ENCODE measurements around the gene USP33. TPM values are rescaled to one million over a fixed set of nuclear protein-coding genes. Genes with fewer than 3 reads are reported as not detected.

USP33 gene
- total and polyA plus RNA-seq, 2 of the 13 experiments (the other 11 are each of a cell fraction or from before 2014, with no cell fraction given), result 32.0 to 49.1 TPM

GRCh38 chr1:77682460-77683159 lies 77.0 kb downstream of the USP33 start, which contains the start of gene ZZZ3 (continued):
- peak; percentile 45 for TF ChIP-seq RXRB (CRISPR knock-in tag; IDR thresholded peaks at IDR 0.05; ENCODE audit: borderline replicate concordance)
- TF ChIP-seq KLF12 (CRISPR knock-in tag; IDR thresholded peaks at IDR 0.05; ENCODE audit: borderline replicate concordance), result no peak
- peak; percentile 98 for TF ChIP-seq USF2 (IDR thresholded peaks at IDR 0.05; ENCODE audit: low read depth, low read length)
- TF ChIP-seq USF2 (CRISPR knock-in tag; IDR thresholded peaks at IDR 0.05; ENCODE audit: borderline replicate concordance), result peak; percentile 94; the same call in 1 of the 2 replicates
- no peak for TF ChIP-seq NR3C1 (CRISPR knock-in tag; IDR thresholded peaks at IDR 0.05)
- TF ChIP-seq TRIM22 (IDR thresholded peaks at IDR 0.05), result no peak
- no peak for TF ChIP-seq FOXP1 (IDR thresholded peaks at IDR 0.05)
- TF ChIP-seq FOXP1 (CRISPR knock-in tag; IDR thresholded peaks at IDR 0.05), result no peak
- TF ChIP-seq MEIS2 (CRISPR knock-in tag; IDR thresholded peaks at IDR 0.05), result 0 out of 2 replicates have a peak, but pooled peaks have one; percentile 20
- TF ChIP-seq ZBTB43 (CRISPR knock-in tag; conservative IDR thresholded peaks at IDR 0.05), result peak; percentile 53
- peak; percentile 93 for TF ChIP-seq MLX (CRISPR knock-in tag; IDR thresholded peaks at IDR 0.05)
- TF ChIP-seq ZNF567 (CRISPR knock-in tag; IDR thresholded peaks at IDR 0.05; ENCODE audit: borderline replicate concordance), result peak; percentile 78; the same call in 1 of the 2 replicates
- TF ChIP-seq ZNF597 (CRISPR knock-in tag; IDR thresholded peaks at IDR 0.05), result no peak
- no peak for TF ChIP-seq ZNF3 (CRISPR knock-in tag; IDR thresholded peaks at IDR 0.05)
- TF ChIP-seq ZNF367 (CRISPR knock-in tag; IDR thresholded peaks at IDR 0.05; ENCODE audit: borderline replicate concordance), result no peak
- no peak for TF ChIP-seq RFX3 (CRISPR knock-in tag; IDR thresholded peaks at IDR 0.05)
- peak; percentile 63; the same call in 1 of the 2 replicates for TF ChIP-seq ZNF333 (CRISPR knock-in tag; IDR thresholded peaks at IDR 0.05; ENCODE audit: borderline replicate concordance)
- no peak for TF ChIP-seq ZSCAN30 (CRISPR knock-in tag; IDR thresholded peaks at IDR 0.05)
- TF ChIP-seq GLI4 (CRISPR knock-in tag; IDR thresholded peaks at IDR 0.05; ENCODE audit: borderline replicate concordance), result no peak; the same call in 1 of the 2 replicates
- TF ChIP-seq NAIF1 (CRISPR knock-in tag; IDR thresholded peaks at IDR 0.05; ENCODE audit: borderline replicate concordance), result no peak
- TF ChIP-seq IRF1 (CRISPR knock-in tag; IDR thresholded peaks at IDR 0.05; ENCODE audit: low read depth), result no peak
- TF ChIP-seq ZNF230 (CRISPR knock-in tag; IDR thresholded peaks at IDR 0.05), result peak; percentile 67; the same call in 1 of the 2 replicates
- peak; percentile 42 for TF ChIP-seq MIER3 (CRISPR knock-in tag; IDR thresholded peaks at IDR 0.05; ENCODE audit: borderline replicate concordance)
- TF ChIP-seq GTF3A (CRISPR knock-in tag; conservative IDR thresholded peaks at IDR 0.05), result no peak
